ENCODE results near the gene COMMD2. TPM values are rescaled to one million over a fixed set of nuclear protein-coding genes. Genes with fewer than 3 reads are reported as not detected.

COMMD2 gene
- polyA plus RNA-seq, 12 donors: 27.8 to 45.0 (median 37.8) TPM; not detected in 1

GRCh38 chr3:149713730-149714654, 38.3 kb downstream of the COMMD2 start:
- DNase-seq: no peak

GRCh38 chr3:149706905-149707304, 45.4 kb downstream of the COMMD2 start:
- peak; percentile 92 for DNase-seq

GRCh38 chr3:149705416-149705815, 46.9 kb downstream of the COMMD2 start:
- no peak for DNase-seq

- DNase-seq: no peak
Observed at GRCh38 chr3:149703466-149703865, 48.8 kb downstream of the COMMD2 start.

GRCh38 chr3:149702691-149703441, 49.4 kb downstream of the COMMD2 start:
- DNase-seq: peak; percentile 22

GRCh38 chr3:149701977-149702350, 50.3 kb downstream of the COMMD2 start:
- DNase-seq: no peak

GRCh38 chr3:149701206-149701976, 50.9 kb downstream of the COMMD2 start:
- DNase-seq: no peak

Other genes starting within 250 kb of the COMMD2 start
- gene WWTR1, start 94.5 kb downstream of the COMMD2 start, polyA plus RNA-seq (ENCODE audit: insufficient read length in 12 of 12): 10 to 100 TPM in 11 of 12 donors, not detected in 1; 65.8 to 93.3 (median 77.5) TPM
- gene ANKUB1, start 40.1 kb upstream of the COMMD2 start, polyA plus RNA-seq (ENCODE audit: insufficient read length in 12 of 12): under 1 TPM in 4 of 12 donors, not detected in 8; 0.16 to 0.61 (median 0.35) TPM
- gene RNF13, start 60.7 kb upstream of the COMMD2 start, polyA plus RNA-seq (ENCODE audit: insufficient read length in 12 of 12): 10 to 100 TPM in 11 of 12 donors, not detected in 1; 35.9 to 61.1 (median 45.8) TPM
- gene PFN2, start 218.4 kb upstream of the COMMD2 start, polyA plus RNA-seq (ENCODE audit: insufficient read length in 12 of 12): 100 to 1,000 TPM in 11 of 12 donors, not detected in 1; 176 to 299 (median 280) TPM